Hepatocyte (in vitro differentiated cells): ENCODE results near the gene PHACTR3. TPM values are rescaled to one million over a fixed set of nuclear protein-coding genes. Genes with fewer than 3 reads are reported as not detected.

Experiments used
- DNase-seq: peaks from one replicate; pipeline ENCODE4 v3.0.0-alpha.2; 2016; ENCODE audit warnings: low spot score
- H2AFZ ChIP-seq: fragments of 200-600 bp; sonication (generic); 2 replicates; pipeline ENCODE4 v1.6.0; 2016; ENCODE audit warnings: antibody characterized with exemption, mild to moderate bottlenecking
- H3K27ac ChIP-seq: fragments of 200-600 bp; sonication (generic); 2 replicates; pipeline ENCODE4 v1.5.1; 2016; ENCODE audit warnings: mild to moderate bottlenecking
- H3K27me3 ChIP-seq: fragments of 200-600 bp; sonication (generic); 2 replicates; pipeline ENCODE4 v1.6.1; 2016
- H3K36me3 ChIP-seq: fragments of 200-600 bp; sonication (generic); replicated peaks from 2 replicates; pipeline ENCODE4 v1.5.1; 2016; ENCODE audit warnings: low read depth; ENCODE audit not compliant: insufficient read depth
- H3K4me1 ChIP-seq: fragments of 200-600 bp; sonication (generic); 2 replicates; pipeline ENCODE4 v1.5.1; 2016; ENCODE audit warnings: mild to moderate bottlenecking, moderate library complexity; ENCODE audit not compliant: insufficient read depth
- H3K4me2 ChIP-seq: fragments of 200-600 bp; sonication (generic); 2 replicates; pipeline ENCODE4 v1.6.0; 2016
- H3K4me3 ChIP-seq: fragments of 200-600 bp; sonication (generic); 2 replicates; pipeline ENCODE4 v1.5.1; 2016; ENCODE audit warnings: mild to moderate bottlenecking
- H3K79me2 ChIP-seq: fragments of 200-600 bp; sonication (generic); 2 replicates; pipeline ENCODE4 v1.6.0; 2017; ENCODE audit warnings: mild to moderate bottlenecking
- H3K9me2 ChIP-seq: fragments of 200-600 bp; sonication (generic); replicated peaks from 2 replicates; pipeline ENCODE4 v1.6.0; 2017; ENCODE audit warnings: mild to moderate bottlenecking; ENCODE audit not compliant: insufficient read depth
- H3K9me3 ChIP-seq: fragments of 200-600 bp; sonication (generic); 2 replicates; pipeline ENCODE4 v1.5.1; 2016; ENCODE audit warnings: low read depth, mild to moderate bottlenecking
- H4K20me1 ChIP-seq: fragments of 200-600 bp; sonication (generic); 2 replicates; pipeline ENCODE4 v1.6.0; 2016; ENCODE audit warnings: mild to moderate bottlenecking; ENCODE audit not compliant: insufficient read depth, poor library complexity, severe bottlenecking
- CTCF ChIP-seq: fragments of 200-600 bp; sonication (generic); IDR thresholded peaks from 2 replicates; pipeline ENCODE4 v1.5.1; 2016; ENCODE audit warnings: antibody characterized with exemption, mild to moderate bottlenecking; ENCODE audit not compliant: poor library complexity
- EZH2 ChIP-seq: fragments of 200-600 bp; sonication (generic); IDR thresholded peaks from 2 replicates; pipeline ENCODE4 v1.6.1; 2016; ENCODE audit warnings: antibody characterized with exemption, mild to moderate bottlenecking, borderline replicate concordance
- EZH2phosphoT487 ChIP-seq: fragments of 200-600 bp; sonication (generic); IDR thresholded peaks from one replicate; pipeline ENCODE4 v1.6.1; 2018; ENCODE audit warnings: antibody characterized with exemption, mild to moderate bottlenecking, low read depth, moderate library complexity; ENCODE audit not compliant: unreplicated experiment, severe bottlenecking
- WGBS: methylation state at CpG from one replicate; pipeline ENCODE4 v1.1.6; 2016; ENCODE audit warnings: low lambda C conversion rate; ENCODE audit errors: missing lambda C conversion rate; 5-methylcytosine and 5-hydroxymethylcytosine counted together
- polyA plus RNA-seq: library from polyadenylated mRNA; unstranded; fragments of >200 nt; fragmentation: Nextera tagmentation; extraction: Ambion mirVana; gene quantifications from 2 replicates; pipeline ENCODE4 v1.2.1, GENCODE V29; 2016
- total RNA-seq: library from RNA; depleted of rRNA; stranded (reverse); fragments of >200 nt; gene quantifications from 2 replicates; pipeline ENCODE4 v1.2.3, GENCODE V29; 2014

Gene PHACTR3
- total and polyA plus RNA-seq, 2 experiments from 2014 or later, result 5.2 to 7.5 TPM

- Histone ChIP-seq H3K4me3 (no peak overlapping the region), H2AFZ (no peak overlapping the region), H4K20me1 (no peaks in the 10 kb centered on the region), H3K4me2 (no peak overlapping the region), H3K79me2 (no peaks in the 10 kb centered on the region), H3K36me3 (no peaks in the 10 kb centered on the region), H3K27ac (no peak overlapping the region), H3K27me3 (no peaks in the 10 kb centered on the region), H3K9me3 (no peaks in the 10 kb centered on the region), H3K9me2 (no peaks in the 10 kb centered on the region), H3K4me1 (no peaks in the 10 kb centered on the region)
- TF ChIP-seq CTCF (no peak), EZH2phosphoT487 (no peak), EZH2 (no peak)
- no peak for DNase-seq
- 77% methylated on average over 3 of the region's 3 CpGs for WGBS
Observed at GRCh38 chr20:59726281-59726595, 121.9 kb downstream of the PHACTR3 start.

GRCh38 chr20:59728722-59729430 lies 124.5 kb downstream of the PHACTR3 start:
- H4K20me1 ChIP-seq, result no peaks in the 10 kb centered on the region
- no peaks in the 10 kb centered on the region for H3K9me2 ChIP-seq
- H3K4me2 ChIP-seq, result no peak overlapping the region
- no peaks in the 10 kb centered on the region for H3K4me1 ChIP-seq
- DNase-seq, result no peak
- no peaks in the 10 kb centered on the region for H3K36me3 ChIP-seq
- no peak overlapping the region for H2AFZ ChIP-seq
- WGBS, result 82% methylated on average over 13 of the region's 13 CpGs
- no peak overlapping the region for H3K4me3 ChIP-seq
- H3K27me3 ChIP-seq, result no peaks in the 10 kb centered on the region
- H3K9me3 ChIP-seq, result no peaks in the 10 kb centered on the region
- TF ChIP-seq EZH2phosphoT487, result no peak
- no peak for TF ChIP-seq EZH2
- TF ChIP-seq CTCF, result no peak
- no peak overlapping the region for H3K27ac ChIP-seq
- H3K79me2 ChIP-seq, result no peaks in the 10 kb centered on the region

GRCh38 chr20:59729506-59729905 lies 125.2 kb downstream of the PHACTR3 start:
- no peaks in the 10 kb centered on the region for H4K20me1 ChIP-seq
- TF ChIP-seq EZH2 (no peak), EZH2phosphoT487 (no peak), CTCF (no peak)
- no peaks in the 10 kb centered on the region for H3K27me3 ChIP-seq
- no peak for DNase-seq
- H3K79me2 ChIP-seq, result no peaks in the 10 kb centered on the region
- 88% methylated on average over 5 of the region's 5 CpGs for WGBS
- no peaks in the 10 kb centered on the region for H3K36me3 ChIP-seq
- no peaks in the 10 kb centered on the region for H3K4me1 ChIP-seq
- no peak overlapping the region for H3K4me2 ChIP-seq
- H3K4me3 ChIP-seq, result no peak overlapping the region
- no peak overlapping the region for H2AFZ ChIP-seq
- H3K9me2 ChIP-seq, result no peaks in the 10 kb centered on the region
- H3K27ac ChIP-seq, result no peak overlapping the region
- H3K9me3 ChIP-seq, result no peaks in the 10 kb centered on the region

GRCh38 chr20:59730722-59731121 lies 126.4 kb downstream of the PHACTR3 start:
- no peak overlapping the region for H3K27ac ChIP-seq
- H3K4me3 ChIP-seq, result no peak overlapping the region
- H3K9me3 ChIP-seq, result no peaks in the 10 kb centered on the region
- no peak overlapping the region for H2AFZ ChIP-seq
- H3K4me1 ChIP-seq, result no peaks in the 10 kb centered on the region
- no peaks in the 10 kb centered on the region for H3K79me2 ChIP-seq
- DNase-seq, result no peak
- H3K27me3 ChIP-seq, result no peaks in the 10 kb centered on the region
- 69% methylated on average over 3 of the region's 3 CpGs for WGBS
- no peaks in the 10 kb centered on the region for H3K36me3 ChIP-seq
- no peak overlapping the region for H3K4me2 ChIP-seq
- no peak for TF ChIP-seq EZH2phosphoT487
- no peak for TF ChIP-seq EZH2
- TF ChIP-seq CTCF, result no peak
- H3K9me2 ChIP-seq, result no peaks in the 10 kb centered on the region
- no peaks in the 10 kb centered on the region for H4K20me1 ChIP-seq
